ENCODE results near the gene GRIA3.
"Not testable (repeated sequence)": the region's sequence is repeated elsewhere in the genome, so short reads cannot be mapped to it uniquely, and the experiment has no call there.

The GRIA3 gene

DNA sequence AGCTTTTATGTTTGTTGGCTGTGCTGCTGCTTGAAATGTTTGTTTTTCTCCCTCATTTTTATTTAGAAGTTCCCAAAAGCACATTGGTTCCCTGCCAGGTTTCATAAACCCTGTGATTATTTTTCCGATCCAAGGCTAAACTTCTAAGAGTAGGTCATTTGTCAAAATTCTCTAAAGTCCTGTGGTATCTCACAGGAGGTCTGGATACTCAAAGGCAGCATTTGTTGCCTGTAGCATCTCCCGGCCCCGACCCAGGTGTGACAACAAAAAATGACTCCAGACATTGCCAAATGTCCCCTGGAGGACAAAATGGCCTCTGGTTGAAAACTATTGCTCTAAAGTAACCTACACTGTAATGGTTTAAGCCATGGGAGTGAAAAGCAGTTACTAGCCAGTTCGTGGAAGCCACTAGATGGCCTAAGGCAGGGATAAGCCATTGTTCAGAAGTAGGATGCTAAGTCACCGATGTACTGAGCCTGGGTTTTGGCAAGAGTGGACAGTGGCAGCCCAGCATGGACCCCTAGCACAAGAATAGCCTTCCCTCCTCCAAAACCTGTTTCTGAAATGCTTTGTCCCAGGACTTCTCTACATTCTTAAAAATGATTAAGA is 292.6 kb downstream of the GRIA3 start:
- DNase-seq, result no peak

DNA sequence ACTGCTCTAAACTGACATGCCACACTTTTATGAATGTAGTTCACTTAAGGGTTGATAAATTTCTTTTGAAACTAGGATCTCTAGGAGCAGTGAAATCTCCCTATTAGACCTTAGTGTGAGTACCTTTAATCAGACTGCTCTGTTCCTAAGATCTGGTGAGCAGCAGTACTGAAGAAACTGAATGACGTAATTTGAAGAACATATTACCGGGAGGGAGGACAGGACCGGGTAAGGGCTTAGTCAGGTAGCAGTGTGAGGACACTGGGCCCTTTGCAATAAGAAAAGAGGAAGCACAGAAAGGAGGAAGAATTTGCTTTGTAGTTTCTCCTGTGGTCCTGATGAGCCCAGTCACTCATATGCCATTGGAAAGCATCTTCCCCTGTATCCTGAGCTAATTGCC is 293.6 kb downstream of the GRIA3 start:
- no peak for DNase-seq

DNA sequence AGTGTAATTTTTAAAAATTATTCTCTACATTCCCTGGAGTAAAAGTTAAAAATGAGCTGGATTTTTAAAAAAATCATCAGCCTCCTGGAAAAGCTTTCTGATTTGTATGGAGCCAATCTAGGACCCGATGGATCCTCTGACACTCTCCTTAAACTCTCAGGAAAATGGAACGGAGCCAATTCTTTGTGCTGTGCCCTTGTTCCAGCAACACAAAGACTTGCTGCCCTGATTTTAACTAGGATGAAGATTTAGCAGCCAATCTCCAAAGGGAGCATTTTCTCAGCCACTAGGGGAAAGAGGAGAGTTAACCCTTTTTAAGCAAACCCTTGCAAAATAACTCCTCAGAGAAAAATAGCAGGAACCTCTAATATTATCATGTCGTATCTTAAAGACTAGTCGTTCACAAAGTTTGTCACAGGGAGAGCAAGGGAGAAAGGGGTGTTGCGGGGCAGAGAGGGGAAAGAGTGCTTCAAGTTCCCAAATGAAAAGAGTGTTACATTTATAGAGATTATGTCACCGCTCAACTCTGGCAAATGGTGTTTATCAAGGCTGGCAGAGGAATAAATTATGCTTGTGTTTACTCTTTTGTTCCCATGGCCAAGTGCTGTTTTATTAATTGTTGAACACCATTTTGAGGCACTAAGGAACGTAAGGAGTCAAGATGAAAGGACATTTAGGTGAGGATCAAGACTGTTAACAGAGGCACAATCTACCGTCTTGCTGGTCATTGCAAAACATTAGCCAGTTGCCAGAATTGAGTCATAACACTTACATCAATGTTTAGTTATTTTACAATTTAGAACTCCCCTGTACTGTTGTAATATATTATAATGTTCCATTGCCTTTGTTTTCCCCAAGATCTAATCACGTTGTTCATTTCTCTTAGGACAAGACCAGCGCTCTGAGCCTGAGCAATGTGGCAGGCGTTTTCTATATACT is 298.1 kb downstream of the GRIA3 start:
- no peak for DNase-seq

DNA sequence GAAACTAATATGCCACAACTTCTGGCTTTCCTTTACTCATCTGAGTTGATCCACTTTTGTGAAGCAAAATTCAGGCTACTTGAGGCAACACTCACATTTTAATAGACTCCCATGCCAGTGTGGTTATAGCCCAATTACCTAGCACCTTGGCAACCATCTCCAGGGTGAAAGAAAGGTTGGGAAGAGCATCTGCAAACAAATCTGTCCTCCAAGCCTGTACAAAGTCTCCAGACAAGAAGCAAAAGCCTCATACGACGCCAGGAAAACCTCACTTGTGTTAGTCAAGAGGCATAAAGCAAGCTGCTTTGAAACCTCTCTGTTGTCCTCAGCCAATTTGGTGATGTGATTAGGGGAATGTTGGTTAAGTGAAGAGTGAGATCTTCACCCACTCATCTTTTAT is 302.2 kb downstream of the GRIA3 start:
- no peak for DNase-seq

DNA sequence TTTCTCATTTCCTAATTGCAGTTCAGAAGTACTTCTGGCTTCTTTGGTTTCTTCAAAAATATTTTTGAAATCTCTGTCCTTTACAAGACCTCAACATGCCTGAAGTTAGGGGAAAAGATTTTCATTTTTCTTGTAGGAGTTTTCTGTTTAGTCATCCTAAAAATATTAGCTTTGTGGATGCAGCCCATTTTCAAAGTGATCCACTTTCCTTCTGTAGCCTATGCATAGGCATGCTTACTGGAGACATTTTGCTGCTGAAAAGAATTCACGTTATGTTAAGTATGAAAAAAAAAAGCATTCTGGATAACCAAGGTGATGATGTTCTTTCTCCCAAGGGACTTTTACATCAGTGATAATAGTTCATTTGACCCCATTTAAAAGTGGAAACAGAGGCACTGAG is 303.2 kb downstream of the GRIA3 start:
- DNase-seq, result no peak

DNA sequence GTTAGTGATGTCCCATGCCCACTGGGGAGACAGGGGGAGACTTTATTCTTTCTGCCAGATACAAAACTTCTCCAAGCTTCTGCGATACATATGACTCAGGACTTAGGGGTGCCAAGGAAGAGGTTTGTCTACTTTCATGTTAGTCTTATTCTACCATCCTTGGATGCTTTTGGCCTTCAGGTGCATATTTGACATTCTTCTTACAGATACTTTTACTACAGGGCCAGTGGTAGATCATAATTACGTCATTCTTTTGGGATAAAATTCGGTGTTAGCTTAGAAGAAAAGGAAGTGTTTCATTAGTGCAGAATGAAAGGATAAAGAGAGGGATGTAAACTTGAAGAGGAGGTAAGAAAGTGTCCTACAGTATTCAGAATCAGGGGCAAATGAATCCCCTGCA is 303.6 kb downstream of the GRIA3 start:
- no peak for DNase-seq

DNA sequence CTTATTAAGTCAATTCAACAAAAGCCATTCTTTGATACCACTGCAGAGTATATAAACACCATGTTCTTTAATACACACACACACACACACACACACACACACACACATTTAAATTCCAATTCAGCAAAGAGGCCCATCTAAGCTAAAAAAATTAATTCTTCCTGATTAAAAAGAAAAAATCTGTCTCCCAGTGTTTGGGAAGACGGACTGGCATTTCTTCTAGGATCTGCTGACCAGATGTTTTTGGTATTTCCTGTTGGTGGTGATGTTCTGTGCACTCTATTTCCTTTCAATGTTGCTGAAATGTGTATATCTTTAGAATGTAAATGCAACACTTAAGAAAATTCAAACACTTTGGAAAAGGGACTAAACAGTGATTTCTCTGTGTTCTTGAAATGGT is 304.9 kb downstream of the GRIA3 start:
- DNase-seq, result no peak

DNA sequence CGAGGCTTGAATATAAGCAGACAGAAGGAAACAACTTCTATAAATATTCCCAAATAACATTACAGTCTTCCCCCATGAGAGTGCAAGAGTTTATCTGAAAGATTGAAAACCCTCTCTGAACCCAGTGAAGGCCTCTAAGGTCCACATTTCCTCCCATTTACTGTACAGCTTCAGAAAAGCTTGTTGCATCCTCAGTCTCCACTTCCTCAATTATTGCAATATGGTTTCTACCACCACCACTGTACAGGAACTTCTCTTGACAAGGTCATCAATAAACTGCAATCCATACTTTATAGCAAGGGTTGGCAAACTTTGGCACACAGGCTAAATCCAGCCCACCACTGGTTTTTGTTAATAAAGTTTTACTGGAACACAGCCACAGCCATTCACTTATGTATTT is 309.8 kb downstream of the GRIA3 start:
- DNase-seq, result no peak

DNA sequence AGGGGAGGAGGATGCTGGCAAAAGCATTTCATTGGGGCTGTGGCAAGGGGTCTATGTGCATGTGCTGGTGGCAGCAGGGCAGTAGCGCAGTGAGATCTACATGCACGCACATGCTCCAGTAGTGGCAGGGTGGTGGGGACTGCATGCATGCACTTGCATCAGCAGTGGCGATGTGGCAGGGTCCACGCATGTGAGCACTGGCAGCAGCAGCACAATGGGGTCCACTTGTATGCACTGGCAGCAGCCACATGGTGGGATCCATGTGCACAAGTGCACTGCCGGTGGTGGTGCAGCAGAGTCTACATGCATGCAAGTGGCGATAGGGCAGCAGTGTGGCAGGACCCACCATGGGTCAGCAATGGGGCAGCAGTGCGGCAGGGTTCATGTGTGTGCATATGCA is 315.7 kb downstream of the GRIA3 start:
- no peak for DNase-seq

DNA sequence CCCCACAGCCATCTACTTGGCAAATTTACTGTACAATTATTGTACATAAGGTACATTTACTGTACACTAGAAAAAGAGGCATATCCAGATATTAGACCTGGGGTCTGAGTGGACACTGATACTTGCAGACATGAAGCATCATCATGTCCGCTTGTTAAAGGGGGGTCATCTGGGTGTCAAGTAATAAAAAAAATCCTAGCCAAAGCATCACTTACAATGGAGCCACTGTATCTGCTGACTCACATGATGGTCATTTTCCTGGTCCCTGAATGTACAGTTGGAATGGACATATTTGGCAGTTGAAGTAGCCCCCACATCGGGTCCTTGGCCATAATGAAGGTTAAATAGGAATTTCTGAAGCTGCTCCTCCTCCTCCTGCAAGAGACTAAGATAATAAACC is 320.0 kb downstream of the GRIA3 start:
- DNase-seq, result no peak

DNA sequence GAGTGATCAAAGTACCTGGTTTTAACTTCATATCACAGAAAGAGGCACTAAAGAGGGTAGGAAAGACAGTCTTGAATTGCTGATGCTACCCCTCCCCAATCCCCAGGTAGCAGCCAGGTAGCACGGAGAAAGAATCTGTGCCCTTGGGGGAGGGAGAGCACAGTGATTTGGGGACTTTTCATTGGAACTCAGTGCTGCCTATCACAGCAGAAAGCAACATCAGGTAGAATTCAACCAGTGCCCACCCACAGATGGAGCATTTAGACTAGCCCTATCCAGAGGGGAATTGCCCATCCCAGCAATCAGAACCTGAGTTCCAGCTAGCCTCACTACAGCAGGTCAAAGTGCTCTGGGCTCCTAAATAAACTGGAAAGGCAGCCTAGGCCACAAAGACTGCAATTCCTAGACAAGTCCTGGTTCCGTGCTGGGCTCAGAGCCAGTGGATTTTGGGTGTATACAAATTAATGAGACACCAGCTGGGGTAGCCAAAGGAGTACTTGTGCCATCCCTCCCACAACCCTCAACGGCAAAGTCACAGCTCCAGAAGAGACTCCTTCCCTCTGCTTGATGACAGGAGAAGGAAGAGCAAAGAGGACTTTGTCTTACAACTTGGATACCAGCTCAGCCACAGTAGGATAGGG is 320.7 kb downstream of the GRIA3 start:
- DNase-seq, result no peak

DNA sequence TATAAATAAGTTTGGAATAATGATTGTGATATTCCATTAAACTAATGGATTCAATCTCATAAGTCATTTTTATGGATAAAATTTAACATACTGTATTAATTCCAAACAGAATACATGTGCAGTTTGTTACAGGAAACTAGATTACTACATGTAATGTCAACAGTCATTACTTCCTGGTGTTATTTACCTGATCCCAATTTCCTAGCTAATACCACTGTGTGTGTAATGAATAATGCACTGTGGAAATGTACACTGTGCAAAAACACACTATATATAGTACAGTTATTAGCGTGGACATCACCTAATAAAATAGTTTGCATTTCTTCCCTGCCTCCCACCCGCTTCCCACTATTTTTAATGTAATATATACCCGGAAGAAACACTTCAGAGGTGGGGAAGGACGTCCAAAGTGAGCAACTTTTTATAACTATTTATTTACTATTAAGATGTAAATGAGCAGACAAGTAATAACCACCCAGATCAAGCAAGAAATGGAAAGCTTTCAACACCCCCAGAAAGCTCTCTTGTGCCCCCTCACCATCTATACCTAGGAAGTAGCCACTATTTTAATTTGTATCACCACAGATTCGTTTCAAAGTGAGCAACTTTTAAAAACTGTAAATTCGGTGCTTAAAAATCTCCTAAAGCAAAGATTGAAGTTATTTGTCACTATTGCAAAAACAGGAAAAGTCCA is 329.7 kb downstream of the GRIA3 start:
- no peak for DNase-seq

DNA sequence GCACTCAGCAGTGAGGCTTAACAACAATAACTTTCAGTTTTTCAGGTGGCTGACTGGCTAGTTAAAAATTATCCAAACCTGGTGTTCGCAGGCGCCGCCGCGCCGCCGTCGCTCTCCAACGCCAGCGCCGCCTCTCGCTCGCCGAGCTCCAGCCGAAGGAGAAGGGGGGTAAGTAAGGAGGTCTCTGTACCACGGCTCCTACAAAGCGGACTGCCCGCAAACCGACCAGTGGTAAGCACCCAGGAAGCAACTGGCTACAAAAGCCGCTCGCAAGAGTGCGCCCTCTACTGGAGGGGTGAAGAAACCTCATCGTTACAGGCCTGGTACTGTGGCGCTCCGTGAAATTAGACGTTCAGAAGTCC is 330.2 kb downstream of the GRIA3 start:
- not testable (repeated sequence) for DNase-seq

DNA sequence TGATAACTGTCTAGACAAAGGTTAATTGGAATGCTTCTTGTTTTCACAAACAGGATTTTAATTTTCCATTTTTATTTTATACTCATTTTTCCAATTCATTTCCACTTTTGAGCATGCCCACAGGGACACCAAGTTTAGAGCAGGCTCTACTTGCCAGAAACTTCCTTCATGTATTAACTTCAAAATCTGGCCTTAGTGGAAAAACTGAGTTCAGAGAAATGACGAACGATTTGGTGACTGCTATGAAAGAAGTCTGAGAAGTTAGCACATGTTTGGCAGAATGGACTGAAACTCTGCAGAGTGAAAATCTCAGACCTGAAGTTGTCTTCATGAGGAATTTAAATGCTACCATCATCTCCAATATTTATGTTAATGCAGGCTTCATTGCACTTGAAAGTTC is 334.7 kb downstream of the GRIA3 start:
- no peak for DNase-seq

DNA sequence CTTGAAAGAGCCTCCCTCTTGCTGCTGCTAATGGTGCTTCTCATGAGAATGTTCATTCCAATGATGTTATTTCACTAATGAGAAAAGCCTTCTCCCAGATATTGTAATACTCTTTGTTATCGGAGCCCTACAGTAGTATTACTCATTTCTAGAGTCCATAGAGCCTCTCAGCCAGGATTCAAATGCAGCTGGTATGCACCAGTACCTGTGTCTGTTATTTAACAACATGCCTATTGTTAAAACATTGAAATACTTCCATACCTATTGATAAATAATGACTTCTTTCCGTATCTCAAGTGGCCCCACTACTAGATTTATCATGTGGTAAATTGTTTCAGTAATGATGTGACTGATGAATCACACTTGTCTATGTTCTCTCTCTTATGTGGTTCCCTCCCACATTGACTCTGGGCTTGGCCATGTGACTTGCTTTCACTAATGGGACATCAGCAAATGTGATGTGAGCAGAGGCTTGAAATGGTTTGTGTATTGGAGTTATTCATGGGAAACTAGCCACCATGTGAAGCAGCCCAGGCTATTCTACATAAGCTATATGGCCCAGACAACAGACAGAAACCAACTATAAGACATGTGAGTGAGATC is 341.1 kb downstream of the GRIA3 start:
- DNase-seq, result no peak

DNA sequence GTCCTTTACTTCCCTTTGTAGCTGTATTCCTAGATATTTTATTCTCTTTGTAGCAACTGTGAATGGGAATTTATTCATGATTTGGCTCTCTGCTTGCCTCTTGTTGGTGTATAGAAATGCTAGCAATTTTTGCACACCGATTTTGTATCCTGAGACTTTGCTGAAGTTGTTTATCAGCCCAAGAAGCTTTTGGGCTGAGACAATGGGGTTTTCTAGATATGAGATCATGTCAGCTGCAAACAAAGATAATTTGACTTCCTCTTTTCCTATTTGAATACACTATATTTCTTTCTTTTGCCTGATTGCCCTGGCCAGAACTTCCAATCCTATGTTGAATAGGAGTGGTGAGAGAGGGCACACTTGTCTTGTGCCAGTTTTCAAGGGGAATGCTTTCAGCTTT is 346.6 kb downstream of the GRIA3 start:
- DNase-seq, result not testable (repeated sequence)
